Spleen (tissue), 11 donors: ENCODE results near the gene MPPED2. TPM values are rescaled to one million over a fixed set of nuclear protein-coding genes. Genes with fewer than 3 reads are reported as not detected.

ENCODE experiments used
- DNase-seq: peaks from one replicate; pipeline ENCODE4 v3.0.0-alpha.2; 2020
- H3K27ac ChIP-seq, 8 donors: fragments of 200-600 bp; sonication (generic) in 7 of 8; 1 replicate in 4 of 8; 2 replicates in 4 of 8; pipeline versions ENCODE4 v1.5.0 to v1.8.0; 2016 to 2021; ENCODE audit warnings: inconsistent platforms in 4 of 8, mild to moderate bottlenecking in 4 of 8, moderate library complexity in 1 of 8
- H3K27me3 ChIP-seq, 7 donors: fragments of 200-600 bp; sonication (generic) in 6 of 7; replicated peaks in 1 of 7; 1 replicate in 4 of 7; 2 replicates in 3 of 7; pipeline versions ENCODE4 v1.5.0 to v1.8.0; 2016 to 2021; ENCODE audit warnings: inconsistent platforms in 3 of 7, mild to moderate bottlenecking in 1 of 7
- H3K36me3 ChIP-seq, 6 donors: fragments of 200-600 bp; sonication (generic) in 5 of 6; 1 replicate in 4 of 6; 2 replicates in 2 of 6; pipeline versions ENCODE4 v1.5.0 to v1.8.0; 2016 to 2021; ENCODE audit warnings: inconsistent platforms in 2 of 6
- H3K4me1 ChIP-seq, 6 donors: fragments of 200-600 bp; sonication (generic) in 5 of 6; 1 replicate in 3 of 6; 2 replicates in 3 of 6; pipeline versions ENCODE4 v1.5.0 to v1.8.0; 2016 to 2021; ENCODE audit warnings: inconsistent platforms in 3 of 6
- H3K4me3 ChIP-seq, 8 donors: fragments of 200-600 bp; sonication (generic) in 7 of 8; 1 replicate in 4 of 8; 2 replicates in 4 of 8; pipeline versions ENCODE4 v1.5.0 to v1.8.0; 2016 to 2021; ENCODE audit warnings: inconsistent platforms in 4 of 8, mild to moderate bottlenecking in 4 of 8, moderate library complexity in 2 of 8
- H3K9me3 ChIP-seq, 8 donors: fragments of 200-600 bp; sonication (generic) in 7 of 8; 1 replicate in 4 of 8; 2 replicates in 4 of 8; pipeline versions ENCODE4 v1.5.0 to v1.8.0; 2016 to 2021; ENCODE audit warnings: inconsistent platforms in 4 of 8
- POLR2A ChIP-seq, 3 donors: fragments of 450-650 bp; IDR thresholded peaks; one replicate each; pipeline ENCODE4 v1.5.1; 2017; ENCODE audit warnings: antibody characterized with exemption in 3 of 3, mild to moderate bottlenecking in 1 of 3
- POLR2AphosphoS5 ChIP-seq, 3 donors: sonication (generic); formaldehyde crosslinking; IDR thresholded peaks; one replicate each; pipeline ENCODE4 v1.5.1; 2017; ENCODE audit warnings: antibody characterized with exemption in 3 of 3
- WGBS, 5 donors: extraction: QIAGEN DNeasy Blood & Tissue Kit in 3 of 5; methylation state at CpG; one replicate each; pipeline versions ENCODE4 v1.1.5 to v1.1.7; 2013 to 2018; 5-methylcytosine and 5-hydroxymethylcytosine counted together
- intact Hi-C: fragments of 100-400 bp; cut with DNase I; formaldehyde crosslinking; loops from one replicate; pipeline ENCODE4 v1.15.0; 2023; ENCODE audit warnings: low total_unique reads
- polyA plus RNA-seq, 3 donors: library from polyadenylated mRNA; stranded (reverse); fragments of 200-250 nt; gene quantifications; one replicate each; pipeline ENCODE4 v1.2.1, GENCODE V29; 2013
- total RNA-seq, 7 donors: library from RNA; depleted of rRNA in 3 of 7; stranded (reverse); fragments of >200 nt in 3 of 7; fragmentation: NEBNext Ultra II Directional in 4 of 7; extraction: Animal tissue kit (Norgen Biotek cat#: 25700) in 4 of 7; gene quantifications; one replicate each; pipeline versions ENCODE4 v1.1.0 to v1.2.1, GENCODE V29; 2016 to 2021
- TF ChIP-seq, protein P1 (sequence below), 11 experiments: fragments of 200-600 bp in 7 of 11; fragments of 450-650 bp in 4 of 11; sonication (generic) in 4 of 11; IDR thresholded peaks in 8 of 11; conservative IDR thresholded peaks in 3 of 11; 1 replicate in 7 of 11; 2 replicates in 4 of 11; pipeline versions ENCODE4 v1.4.0 to v1.8.0; 2016 to 2021; ENCODE audit warnings: antibody characterized with exemption in 11 of 11, inconsistent platforms in 4 of 11, mild to moderate bottlenecking in 1 of 11
- donor health status: healthy with polysubstance abuse.
- donor health status: DM: no; HTN: no; CAD: no; lungs with moderate emphysema.
- donor health status: DM: no; HTN: no; CAD: no.
- donor health status: Bipolar disorder and iron deficiency.
- donor health status: healthy.
- donor health status: DM: no; HTN: no; CAD: no.
- donor health status: DM: yes; HTN: yes; CAD: no.

The MPPED2 gene
- total and polyA plus RNA-seq, 10 donors: 0.72 to 14.6 (median 5.2) TPM

DNA sequence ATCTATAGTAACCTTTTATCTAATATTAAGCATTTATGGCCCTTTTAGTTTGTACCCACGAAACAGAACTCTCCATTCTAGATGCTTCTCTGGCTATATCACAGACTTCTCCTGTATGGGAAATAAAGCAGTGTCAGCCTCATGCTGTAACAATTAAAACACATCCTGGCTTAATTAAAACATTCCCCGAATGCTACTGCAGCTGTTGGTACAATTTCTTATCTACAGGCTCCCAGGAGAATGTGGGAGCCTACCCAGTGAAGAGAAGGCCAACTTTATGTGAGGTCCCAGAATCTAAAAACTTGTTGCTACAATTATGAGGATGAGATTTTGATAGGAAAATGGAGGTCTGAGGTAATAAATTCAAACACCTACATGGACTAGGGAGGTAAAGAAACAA lies 83.8 kb downstream of the MPPED2 start:
- intact Hi-C loops: no loop called here
- TF ChIP-seq POLR2A (IDR thresholded peaks at IDR 0.05) (no peak), POLR2AphosphoS5 (IDR thresholded peaks at IDR 0.05) (no peak)
- TF ChIP-seq, protein P1, sequence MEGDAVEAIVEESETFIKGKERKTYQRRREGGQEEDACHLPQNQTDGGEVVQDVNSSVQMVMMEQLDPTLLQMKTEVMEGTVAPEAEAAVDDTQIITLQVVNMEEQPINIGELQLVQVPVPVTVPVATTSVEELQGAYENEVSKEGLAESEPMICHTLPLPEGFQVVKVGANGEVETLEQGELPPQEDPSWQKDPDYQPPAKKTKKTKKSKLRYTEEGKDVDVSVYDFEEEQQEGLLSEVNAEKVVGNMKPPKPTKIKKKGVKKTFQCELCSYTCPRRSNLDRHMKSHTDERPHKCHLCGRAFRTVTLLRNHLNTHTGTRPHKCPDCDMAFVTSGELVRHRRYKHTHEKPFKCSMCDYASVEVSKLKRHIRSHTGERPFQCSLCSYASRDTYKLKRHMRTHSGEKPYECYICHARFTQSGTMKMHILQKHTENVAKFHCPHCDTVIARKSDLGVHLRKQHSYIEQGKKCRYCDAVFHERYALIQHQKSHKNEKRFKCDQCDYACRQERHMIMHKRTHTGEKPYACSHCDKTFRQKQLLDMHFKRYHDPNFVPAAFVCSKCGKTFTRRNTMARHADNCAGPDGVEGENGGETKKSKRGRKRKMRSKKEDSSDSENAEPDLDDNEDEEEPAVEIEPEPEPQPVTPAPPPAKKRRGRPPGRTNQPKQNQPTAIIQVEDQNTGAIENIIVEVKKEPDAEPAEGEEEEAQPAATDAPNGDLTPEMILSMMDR (IDR thresholded peaks at IDR 0.05 in 8 of 11, conservative IDR thresholded peaks at IDR 0.05 in 3 of 11): no peak
- 72 to 88% (median 83%) methylated on average over 2 of the region's 2 CpGs for WGBS, 5 donors

DNA sequence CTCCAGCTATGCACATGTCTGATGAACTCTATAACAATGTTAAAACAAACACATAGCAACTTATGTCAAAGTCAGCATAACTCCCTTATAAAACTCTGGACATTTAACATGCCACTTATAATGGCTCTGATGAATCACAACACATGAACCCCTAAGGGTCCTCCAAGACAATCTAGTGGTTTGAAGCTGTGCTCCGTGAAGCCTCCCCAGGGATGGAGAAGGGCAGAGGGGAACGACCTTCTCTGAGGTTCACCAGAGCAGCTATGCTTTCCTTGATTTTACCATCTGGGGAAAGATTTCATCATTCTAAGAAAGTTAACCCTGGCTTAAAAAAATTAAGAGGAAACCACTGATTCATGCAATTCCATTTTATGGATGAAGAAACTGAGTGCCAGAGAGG lies 84.4 kb downstream of the MPPED2 start:
- Histone ChIP-seq H3K4me1 (no peaks in the 10 kb centered on the region), H3K36me3 (no peaks in the 10 kb centered on the region), H3K4me3 (no peak overlapping the region), H3K27me3 (no peaks in the 10 kb centered on the region), H3K27ac (no peak overlapping the region), H3K9me3 (no peaks in the 10 kb centered on the region)
- intact Hi-C loops: no loop called here
- TF ChIP-seq POLR2AphosphoS5 (IDR thresholded peaks at IDR 0.05): no peak
- 81 to 91% (median 85%) methylated on average over 2 of the region's 2 CpGs for WGBS, 5 donors
- no peak for DNase-seq

More for the DNA sequence above, 83.8 kb downstream of the MPPED2 start:
- Histone ChIP-seq H3K4me1 (no peaks in the 10 kb centered on the region), H3K27ac (no peak overlapping the region), H3K4me3 (no peak overlapping the region), H3K9me3 (no peaks in the 10 kb centered on the region), H3K36me3 (no peaks in the 10 kb centered on the region), H3K27me3 (no peaks in the 10 kb centered on the region)
- DNase-seq: no peak

DNA sequence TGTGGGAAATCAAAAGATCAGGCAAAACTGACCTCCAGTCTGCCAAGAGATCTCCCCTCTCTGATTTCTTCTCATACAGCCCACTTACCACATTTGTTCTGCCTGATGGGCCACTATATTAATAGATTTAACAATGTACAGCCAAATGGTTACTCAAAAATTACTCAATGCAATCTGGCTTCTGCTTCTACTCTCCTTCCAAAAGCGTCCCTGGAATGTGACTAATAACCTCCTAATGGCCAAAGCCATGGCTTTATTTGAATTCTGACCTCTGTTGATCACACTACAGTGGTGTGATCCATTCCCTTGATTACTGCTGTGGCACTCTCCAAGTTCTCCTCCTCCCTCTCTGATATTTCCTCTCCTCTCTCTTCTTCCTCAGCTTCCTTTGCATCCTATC lies 86.2 kb downstream of the MPPED2 start:
- Histone ChIP-seq H3K4me3 (no peak overlapping the region), H3K9me3 (no peaks in the 10 kb centered on the region), H3K27me3 (no peaks in the 10 kb centered on the region), H3K4me1 (no peaks in the 10 kb centered on the region), H3K36me3 (no peaks in the 10 kb centered on the region), H3K27ac (no peak overlapping the region)
- 54 to 77% (median 61%) methylated on average over 1 of the region's 1 CpG for WGBS, 5 donors
- intact Hi-C loops: no loop called here
- DNase-seq: no peak
- TF ChIP-seq, protein P1 (IDR thresholded peaks at IDR 0.05 in 8 of 11, conservative IDR thresholded peaks at IDR 0.05 in 3 of 11): no peak
- TF ChIP-seq POLR2AphosphoS5 (IDR thresholded peaks at IDR 0.05): no peak
- TF ChIP-seq POLR2A (IDR thresholded peaks at IDR 0.05): no peak

DNA sequence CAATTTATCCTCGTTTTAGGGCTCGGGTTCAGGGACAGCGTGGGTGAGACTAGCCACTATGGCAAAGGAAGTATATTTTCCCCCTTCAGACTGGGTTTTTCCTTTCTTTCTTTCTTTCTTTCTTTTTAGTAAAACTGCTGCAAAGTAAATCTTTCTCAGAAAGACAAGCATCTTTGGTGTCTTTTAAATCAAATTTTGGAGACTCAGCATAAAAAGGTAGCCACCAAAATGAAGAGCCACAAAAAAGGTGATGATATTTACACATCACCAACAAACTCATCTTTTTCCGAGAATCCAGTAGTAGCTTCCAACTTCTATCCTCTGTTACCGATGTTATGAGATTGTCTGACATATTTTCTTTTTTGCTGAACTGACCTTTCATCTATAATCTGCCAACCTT lies 88.6 kb downstream of the MPPED2 start:
- Histone ChIP-seq H3K36me3 (no peaks in the 10 kb centered on the region), H3K4me3 (no peak overlapping the region), H3K9me3 (no peaks in the 10 kb centered on the region), H3K27ac (no peak overlapping the region), H3K4me1 (no peaks in the 10 kb centered on the region), H3K27me3 (no peaks in the 10 kb centered on the region)
- DNase-seq: no peak
- intact Hi-C loops: no loop called here
- WGBS, 5 donors: 74 to 90% (median 84%) methylated on average over 5 of the region's 5 CpGs
- TF ChIP-seq, protein P1 (IDR thresholded peaks at IDR 0.05 in 8 of 11, conservative IDR thresholded peaks at IDR 0.05 in 3 of 11): no peak
- no peak for TF ChIP-seq POLR2A (IDR thresholded peaks at IDR 0.05)
- TF ChIP-seq POLR2AphosphoS5 (IDR thresholded peaks at IDR 0.05): no peak

DNA sequence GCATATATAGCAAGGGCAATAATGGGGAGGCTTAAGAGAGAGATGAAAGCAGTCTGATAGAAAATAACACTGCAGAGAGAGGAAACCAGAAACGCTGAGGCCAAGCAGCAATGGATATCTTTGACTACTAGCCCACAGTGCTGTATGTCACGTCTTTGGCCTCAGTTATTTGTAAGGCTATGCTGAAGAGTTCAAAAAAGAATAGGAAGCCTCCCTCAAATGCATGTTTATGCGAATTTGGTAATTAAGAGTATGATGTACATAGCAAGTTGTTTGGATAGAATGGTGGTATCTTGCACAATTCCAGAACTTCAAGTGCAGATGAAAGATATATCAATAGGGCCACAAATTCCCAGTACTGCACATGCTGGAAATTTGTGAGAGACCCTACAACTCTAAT lies 89.2 kb downstream of the MPPED2 start:
- TF ChIP-seq POLR2AphosphoS5 (IDR thresholded peaks at IDR 0.05): no peak
- no peak for TF ChIP-seq POLR2A (IDR thresholded peaks at IDR 0.05)
- TF ChIP-seq, protein P1 (IDR thresholded peaks at IDR 0.05 in 8 of 11, conservative IDR thresholded peaks at IDR 0.05 in 3 of 11): no peak
- WGBS, 5 donors: 83 to 92% (median 87%) methylated on average over 3 of the region's 3 CpGs
- Histone ChIP-seq H3K9me3 (no peaks in the 10 kb centered on the region), H3K27ac (no peak overlapping the region), H3K4me3 (no peak overlapping the region), H3K36me3 (no peaks in the 10 kb centered on the region), H3K4me1 (no peaks in the 10 kb centered on the region), H3K27me3 (no peaks in the 10 kb centered on the region)
- intact Hi-C loops: no loop called here
- DNase-seq: no peak
